H1 (cell line): Measurements from ENCODE around the gene BRINP3. TPM values are rescaled to one million over a fixed set of nuclear protein-coding genes. Genes with fewer than 3 reads are reported as not detected.

Source experiments
- BCL11A ChIP-seq, 2 experiments: IDR thresholded peaks; one replicate each; pipeline ENCODE4 v1.6.1; 2011; ENCODE audit warnings: low read depth in 2 of 2, low read length in 2 of 2, mild to moderate bottlenecking in 2 of 2
- CBX8 ChIP-seq: fragments of 300-800, 300-1000 bp; sonication (generic); IDR thresholded peaks from 2 replicates; pipeline ENCODE4 v1.7.1; 2016; ENCODE audit warnings: low read depth, low read length, borderline replicate concordance
- CTCF ChIP-seq, 3 experiments: IDR thresholded peaks; 1 replicate in 2 of 3; 2 replicates in 1 of 3; pipeline versions ENCODE4 v1.5.1 to v1.6.1; 2011; ENCODE audit warnings: low read length in 3 of 3, mild to moderate bottlenecking in 3 of 3, inconsistent platforms in 2 of 3, low read depth in 1 of 3, moderate library complexity in 1 of 3; ENCODE audit not compliant: insufficient read depth in 1 of 3; ENCODE audit errors: control extremely low read depth in 1 of 3
- EP300 ChIP-seq, 2 experiments: IDR thresholded peaks; 1 replicate in 1 of 2; 2 replicates in 1 of 2; pipeline ENCODE4 v1.6.1; 2011 to 2012; ENCODE audit warnings: low read depth in 2 of 2, low read length in 2 of 2, mild to moderate bottlenecking in 2 of 2, borderline replicate concordance in 1 of 2, inconsistent platforms in 1 of 2, moderate library complexity in 1 of 2
- FOSL1 ChIP-seq: IDR thresholded peaks from 2 replicates; pipeline ENCODE4 v1.6.1; 2011; ENCODE audit warnings: mild to moderate bottlenecking, low read depth, low read length, moderate library complexity; ENCODE audit not compliant: insufficient read depth
- POLR2AphosphoS5 ChIP-seq: IDR thresholded peaks from 2 replicates; pipeline ENCODE4 v1.6.1; 2011; ENCODE audit warnings: low read depth, low read length
- SIRT6 ChIP-seq: IDR thresholded peaks from one replicate; pipeline ENCODE4 v1.7.1; 2012; ENCODE audit warnings: low read length, inconsistent platforms
- SP4 ChIP-seq: IDR thresholded peaks from 2 replicates; pipeline ENCODE4 v1.6.1; 2012; ENCODE audit warnings: low read length, inconsistent platforms
- TEAD4 ChIP-seq: IDR thresholded peaks from 2 replicates; pipeline ENCODE4 v1.6.1; 2012; ENCODE audit warnings: low read depth, low read length, inconsistent platforms, mixed read lengths
- polyA plus RNA-seq, 7 experiments: library from polyadenylated mRNA; depleted of rRNA in 3 of 7; stranded (reverse) in 5 of 7; unstranded in 2 of 7; fragments of >200 nt in 5 of 7; fragments of 200-250 nt in 2 of 7; gene quantifications; 1 replicate in 5 of 7; 2 replicates in 1 of 7; 4 replicates in 1 of 7; pipeline versions ENCODE4 v1.2.1 to v1.2.3, GENCODE V29; 2011 to 2013; ENCODE audit warnings: missing spikeins in 2 of 7, mixed read lengths in 2 of 7
- total RNA-seq: library from RNA; stranded (reverse); fragmentation: NEBNext Ultra II Directional; extraction: Animal tissue kit (Norgen Biotek cat#: 25700); gene quantifications from 2 replicates; pipeline ENCODE4 v1.2.1, GENCODE V29; 2021
- TF ChIP-seq, protein P1 (sequence below): fragments of 300-600 bp; sonication (generic); IDR thresholded peaks from 2 replicates; pipeline ENCODE4 v1.7.1; 2012; ENCODE audit warnings: low read length, moderate library complexity, mild to moderate bottlenecking, inconsistent platforms; ENCODE audit not compliant: insufficient replicate concordance

Gene BRINP3
- total and polyA plus RNA-seq, 2 of the 8 experiments (the other 6 are each of a cell fraction or from before 2014, with no cell fraction given) = not detected

DNA sequence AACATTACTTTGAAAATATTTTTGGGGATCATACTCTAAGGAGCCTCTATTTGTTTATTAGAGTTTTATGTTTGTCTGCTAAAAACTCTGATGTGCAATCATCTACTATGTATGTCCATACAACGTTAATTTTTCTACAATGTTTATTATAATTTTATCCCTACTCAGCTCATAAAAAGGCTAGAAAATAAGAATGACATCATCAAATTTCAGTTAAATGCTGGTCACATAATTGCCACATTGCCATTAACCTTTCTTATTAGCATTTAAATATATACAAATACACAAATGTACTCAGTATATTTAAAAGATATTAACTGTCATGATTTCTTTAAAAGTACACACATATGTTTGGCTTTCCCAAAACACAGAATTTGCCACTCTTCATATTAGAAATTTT, 191.6 kb downstream of the BRINP3 start (continued):
- TF ChIP-seq, protein P1, sequence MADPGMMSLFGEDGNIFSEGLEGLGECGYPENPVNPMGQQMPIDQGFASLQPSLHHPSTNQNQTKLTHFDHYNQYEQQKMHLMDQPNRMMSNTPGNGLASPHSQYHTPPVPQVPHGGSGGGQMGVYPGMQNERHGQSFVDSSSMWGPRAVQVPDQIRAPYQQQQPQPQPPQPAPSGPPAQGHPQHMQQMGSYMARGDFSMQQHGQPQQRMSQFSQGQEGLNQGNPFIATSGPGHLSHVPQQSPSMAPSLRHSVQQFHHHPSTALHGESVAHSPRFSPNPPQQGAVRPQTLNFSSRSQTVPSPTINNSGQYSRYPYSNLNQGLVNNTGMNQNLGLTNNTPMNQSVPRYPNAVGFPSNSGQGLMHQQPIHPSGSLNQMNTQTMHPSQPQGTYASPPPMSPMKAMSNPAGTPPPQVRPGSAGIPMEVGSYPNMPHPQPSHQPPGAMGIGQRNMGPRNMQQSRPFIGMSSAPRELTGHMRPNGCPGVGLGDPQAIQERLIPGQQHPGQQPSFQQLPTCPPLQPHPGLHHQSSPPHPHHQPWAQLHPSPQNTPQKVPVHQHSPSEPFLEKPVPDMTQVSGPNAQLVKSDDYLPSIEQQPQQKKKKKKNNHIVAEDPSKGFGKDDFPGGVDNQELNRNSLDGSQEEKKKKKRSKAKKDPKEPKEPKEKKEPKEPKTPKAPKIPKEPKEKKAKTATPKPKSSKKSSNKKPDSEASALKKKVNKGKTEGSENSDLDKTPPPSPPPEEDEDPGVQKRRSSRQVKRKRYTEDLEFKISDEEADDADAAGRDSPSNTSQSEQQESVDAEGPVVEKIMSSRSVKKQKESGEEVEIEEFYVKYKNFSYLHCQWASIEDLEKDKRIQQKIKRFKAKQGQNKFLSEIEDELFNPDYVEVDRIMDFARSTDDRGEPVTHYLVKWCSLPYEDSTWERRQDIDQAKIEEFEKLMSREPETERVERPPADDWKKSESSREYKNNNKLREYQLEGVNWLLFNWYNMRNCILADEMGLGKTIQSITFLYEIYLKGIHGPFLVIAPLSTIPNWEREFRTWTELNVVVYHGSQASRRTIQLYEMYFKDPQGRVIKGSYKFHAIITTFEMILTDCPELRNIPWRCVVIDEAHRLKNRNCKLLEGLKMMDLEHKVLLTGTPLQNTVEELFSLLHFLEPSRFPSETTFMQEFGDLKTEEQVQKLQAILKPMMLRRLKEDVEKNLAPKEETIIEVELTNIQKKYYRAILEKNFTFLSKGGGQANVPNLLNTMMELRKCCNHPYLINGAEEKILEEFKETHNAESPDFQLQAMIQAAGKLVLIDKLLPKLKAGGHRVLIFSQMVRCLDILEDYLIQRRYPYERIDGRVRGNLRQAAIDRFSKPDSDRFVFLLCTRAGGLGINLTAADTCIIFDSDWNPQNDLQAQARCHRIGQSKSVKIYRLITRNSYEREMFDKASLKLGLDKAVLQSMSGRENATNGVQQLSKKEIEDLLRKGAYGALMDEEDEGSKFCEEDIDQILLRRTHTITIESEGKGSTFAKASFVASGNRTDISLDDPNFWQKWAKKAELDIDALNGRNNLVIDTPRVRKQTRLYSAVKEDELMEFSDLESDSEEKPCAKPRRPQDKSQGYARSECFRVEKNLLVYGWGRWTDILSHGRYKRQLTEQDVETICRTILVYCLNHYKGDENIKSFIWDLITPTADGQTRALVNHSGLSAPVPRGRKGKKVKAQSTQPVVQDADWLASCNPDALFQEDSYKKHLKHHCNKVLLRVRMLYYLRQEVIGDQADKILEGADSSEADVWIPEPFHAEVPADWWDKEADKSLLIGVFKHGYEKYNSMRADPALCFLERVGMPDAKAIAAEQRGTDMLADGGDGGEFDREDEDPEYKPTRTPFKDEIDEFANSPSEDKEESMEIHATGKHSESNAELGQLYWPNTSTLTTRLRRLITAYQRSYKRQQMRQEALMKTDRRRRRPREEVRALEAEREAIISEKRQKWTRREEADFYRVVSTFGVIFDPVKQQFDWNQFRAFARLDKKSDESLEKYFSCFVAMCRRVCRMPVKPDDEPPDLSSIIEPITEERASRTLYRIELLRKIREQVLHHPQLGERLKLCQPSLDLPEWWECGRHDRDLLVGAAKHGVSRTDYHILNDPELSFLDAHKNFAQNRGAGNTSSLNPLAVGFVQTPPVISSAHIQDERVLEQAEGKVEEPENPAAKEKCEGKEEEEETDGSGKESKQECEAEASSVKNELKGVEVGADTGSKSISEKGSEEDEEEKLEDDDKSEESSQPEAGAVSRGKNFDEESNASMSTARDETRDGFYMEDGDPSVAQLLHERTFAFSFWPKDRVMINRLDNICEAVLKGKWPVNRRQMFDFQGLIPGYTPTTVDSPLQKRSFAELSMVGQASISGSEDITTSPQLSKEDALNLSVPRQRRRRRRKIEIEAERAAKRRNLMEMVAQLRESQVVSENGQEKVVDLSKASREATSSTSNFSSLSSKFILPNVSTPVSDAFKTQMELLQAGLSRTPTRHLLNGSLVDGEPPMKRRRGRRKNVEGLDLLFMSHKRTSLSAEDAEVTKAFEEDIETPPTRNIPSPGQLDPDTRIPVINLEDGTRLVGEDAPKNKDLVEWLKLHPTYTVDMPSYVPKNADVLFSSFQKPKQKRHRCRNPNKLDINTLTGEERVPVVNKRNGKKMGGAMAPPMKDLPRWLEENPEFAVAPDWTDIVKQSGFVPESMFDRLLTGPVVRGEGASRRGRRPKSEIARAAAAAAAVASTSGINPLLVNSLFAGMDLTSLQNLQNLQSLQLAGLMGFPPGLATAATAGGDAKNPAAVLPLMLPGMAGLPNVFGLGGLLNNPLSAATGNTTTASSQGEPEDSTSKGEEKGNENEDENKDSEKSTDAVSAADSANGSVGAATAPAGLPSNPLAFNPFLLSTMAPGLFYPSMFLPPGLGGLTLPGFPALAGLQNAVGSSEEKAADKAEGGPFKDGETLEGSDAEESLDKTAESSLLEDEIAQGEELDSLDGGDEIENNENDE = no peak
- no peak for TF ChIP-seq CBX8
- TF ChIP-seq SP4 = no peak
- no peak for TF ChIP-seq CTCF (IDR thresholded peaks at IDR 0.05; ENCODE audit: control extremely low read depth in 1 of 3, insufficient read depth in 1 of 3, low read depth in 1 of 3, low read length in 3 of 3)
- TF ChIP-seq BCL11A (IDR thresholded peaks at IDR 0.05; ENCODE audit: low read depth in 2 of 2, low read length in 2 of 2) = no peak
- TF ChIP-seq TEAD4 = no peak
- TF ChIP-seq SIRT6 = no peak
- no peak for TF ChIP-seq FOSL1
- TF ChIP-seq EP300 (IDR thresholded peaks at IDR 0.05; ENCODE audit: borderline replicate concordance in 1 of 2, low read depth in 2 of 2, low read length in 2 of 2) = no peak
- no peak for TF ChIP-seq POLR2AphosphoS5
- TF ChIP-seq, all 59 proteins: peak for 0
